Mucosa of stomach (tissue), 1 donor: ENCODE results near the gene TST.

ENCODE experiments used
- H3K27me3 ChIP-seq: one replicate; pipeline ENCODE4 v1.7.0; 2013; ENCODE audit warnings: mild to moderate bottlenecking, low read length; ENCODE audit not compliant: control insufficient read depth, insufficient read depth
- H3K36me3 ChIP-seq: one replicate; pipeline ENCODE4 v1.7.0; 2013; ENCODE audit warnings: low read length; ENCODE audit not compliant: control insufficient read depth, insufficient read depth
- H3K4me1 ChIP-seq: one replicate; pipeline ENCODE4 v1.7.0; 2013; ENCODE audit warnings: mild to moderate bottlenecking, low read length; ENCODE audit not compliant: control insufficient read depth, insufficient read depth
- H3K4me3 ChIP-seq: one replicate; pipeline ENCODE4 v1.7.0; 2013; ENCODE audit warnings: low read length
- H3K9ac ChIP-seq: one replicate; pipeline ENCODE4 v1.7.0; 2013; ENCODE audit warnings: mild to moderate bottlenecking, low read length, moderate library complexity
- H3K9me3 ChIP-seq: one replicate; pipeline ENCODE4 v1.7.0; 2013; ENCODE audit warnings: mild to moderate bottlenecking, low read length, moderate library complexity; ENCODE audit not compliant: control insufficient read depth
- donor health status: Pancreatic carcinoma.

TST gene

DNA sequence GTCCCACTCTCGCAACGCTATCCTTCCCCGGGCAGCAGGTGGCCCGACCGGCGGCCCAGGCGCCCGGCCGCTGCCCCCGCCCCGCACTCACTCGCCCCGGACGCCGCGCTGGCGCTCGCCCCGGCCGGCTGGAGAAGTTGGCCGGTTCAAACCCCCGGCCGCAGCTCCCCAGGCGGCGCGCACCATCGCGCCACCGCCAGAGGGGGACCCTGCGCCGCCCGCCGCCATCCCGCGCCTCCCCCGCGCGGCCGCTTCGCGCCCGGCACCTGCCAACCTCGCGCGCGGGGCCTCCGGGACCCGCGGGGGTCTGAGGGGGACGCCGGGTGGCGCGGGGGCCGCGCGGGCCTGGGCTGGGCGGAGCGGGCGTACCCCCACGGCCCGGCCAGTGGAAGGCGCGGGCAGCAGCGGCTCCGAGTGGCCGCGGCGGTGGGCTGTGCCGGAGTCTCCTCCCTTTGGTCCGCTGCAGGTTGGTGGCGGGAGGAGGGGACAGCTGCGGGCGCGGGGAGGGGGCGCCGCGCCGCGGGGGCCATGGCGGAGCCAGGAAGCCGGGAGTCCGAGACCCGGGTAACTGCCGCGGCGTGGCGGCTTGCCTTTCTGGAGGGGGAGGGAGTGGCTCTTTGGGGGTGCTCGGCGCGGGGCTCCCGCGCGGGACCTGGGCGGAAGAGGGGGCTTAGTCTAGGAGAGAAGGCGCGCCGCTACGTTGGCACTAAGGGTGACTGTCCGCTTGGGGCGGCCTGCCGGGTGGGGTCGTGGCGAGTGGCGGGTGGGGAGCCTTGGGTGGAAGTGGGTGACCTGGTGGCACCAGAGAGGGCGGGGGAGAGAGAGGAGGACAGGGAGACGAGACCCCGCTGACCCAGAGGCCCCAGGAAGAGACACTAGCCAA is at the start of gene TST, which contains the start of gene MPST:
TST (minus strand) TSS at position 139 of the 883 bp plus-strand sequence. CDS start 715 bp downstream, outside the sequence.
MPST (plus strand) TSS at position 434 of the 883 bp plus-strand sequence; CDS start at position 529, 95 bp downstream.
- H3K36me3 ChIP-seq, result peaks cover 5% of the 10 kb centered on the region
- peaks cover 84% of the 10 kb centered on the region for H3K4me1 ChIP-seq
- H3K4me3 ChIP-seq, result peak within 1 kb of the TSS; percentile 71
- peak within 1 kb of the TSS; percentile 92 for H3K9ac ChIP-seq
- H3K9me3 ChIP-seq, result no peaks in the 10 kb centered on the region
- no peaks in the 10 kb centered on the region for H3K27me3 ChIP-seq

DNA sequence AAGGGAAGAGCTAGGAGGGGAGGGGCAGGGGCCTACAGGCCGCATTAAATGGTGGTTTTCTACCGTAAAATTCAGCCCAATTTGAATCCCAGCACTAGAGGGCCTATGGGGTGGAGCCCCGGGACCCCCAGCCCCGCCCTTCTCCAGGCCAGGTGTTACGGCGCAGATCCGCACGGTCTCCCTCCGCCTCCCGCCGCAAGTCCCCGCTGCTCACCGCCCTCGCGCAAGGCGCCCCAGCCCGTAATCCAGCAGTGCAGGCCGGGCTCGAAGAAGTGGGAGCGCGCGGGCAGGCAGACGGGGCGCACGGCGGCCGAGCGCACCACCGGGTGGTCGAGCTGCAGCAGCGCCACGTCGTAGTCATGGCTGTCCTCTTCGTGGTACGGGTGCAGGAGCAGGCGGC is 49.6 kb upstream of the TST start:
- H3K4me1 ChIP-seq, result no peaks in the 10 kb centered on the region
- H3K4me3 ChIP-seq, result no peak overlapping the region
- H3K36me3 ChIP-seq, result no peaks in the 10 kb centered on the region
- no peak overlapping the region for H3K9ac ChIP-seq
- no peaks in the 10 kb centered on the region for H3K9me3 ChIP-seq
- peaks cover 36% of the 10 kb centered on the region for H3K27me3 ChIP-seq

GRCh38 chr22:37067428-37067827 is 48.2 kb upstream of the TST start:
- no peaks in the 10 kb centered on the region for H3K4me1 ChIP-seq

GRCh38 chr22:37065961-37066360 is 46.7 kb upstream of the TST start:
- Histone ChIP-seq H3K9me3 (no peaks in the 10 kb centered on the region), H3K9ac (no peak overlapping the region), H3K4me1 (no peaks in the 10 kb centered on the region), H3K36me3 (no peaks in the 10 kb centered on the region), H3K4me3 (no peak overlapping the region), H3K27me3 (peaks cover 34% of the 10 kb centered on the region)

More at GRCh38 chr22:37067428-37067827, 48.2 kb upstream of the TST start:
- Histone ChIP-seq H3K27me3 (peaks cover 36% of the 10 kb centered on the region), H3K4me3 (no peak overlapping the region), H3K9me3 (no peaks in the 10 kb centered on the region), H3K36me3 (no peaks in the 10 kb centered on the region), H3K9ac (no peak overlapping the region)

GRCh38 chr22:37065180-37065579 is 45.9 kb upstream of the TST start:
- H3K36me3 ChIP-seq, result no peaks in the 10 kb centered on the region

GRCh38 chr22:37064553-37064952 is 45.3 kb upstream of the TST start:
- Histone ChIP-seq H3K36me3 (no peaks in the 10 kb centered on the region), H3K4me3 (no peak overlapping the region), H3K9me3 (no peaks in the 10 kb centered on the region), H3K9ac (no peak overlapping the region), H3K4me1 (no peaks in the 10 kb centered on the region), H3K27me3 (peaks cover 21% of the 10 kb centered on the region)

More at GRCh38 chr22:37065180-37065579, 45.9 kb upstream of the TST start:
- Histone ChIP-seq H3K4me3 (no peak overlapping the region), H3K4me1 (no peaks in the 10 kb centered on the region), H3K9ac (no peak overlapping the region), H3K9me3 (no peaks in the 10 kb centered on the region), H3K27me3 (peaks cover 27% of the 10 kb centered on the region)

- no peak overlapping the region for H3K9ac ChIP-seq
- no peak overlapping the region for H3K4me3 ChIP-seq
- no peaks in the 10 kb centered on the region for H3K4me1 ChIP-seq
- H3K27me3 ChIP-seq, result peaks cover 13% of the 10 kb centered on the region
- H3K36me3 ChIP-seq, result no peaks in the 10 kb centered on the region
- H3K9me3 ChIP-seq, result no peaks in the 10 kb centered on the region
Observed at GRCh38 chr22:37063431-37064420, 44.5 kb upstream of the TST start.

- peaks cover 4% of the 10 kb centered on the region for H3K27me3 ChIP-seq
- H3K9ac ChIP-seq, result no peak overlapping the region
- no peaks in the 10 kb centered on the region for H3K4me1 ChIP-seq
- H3K4me3 ChIP-seq, result no peak overlapping the region
- H3K9me3 ChIP-seq, result no peaks in the 10 kb centered on the region
- H3K36me3 ChIP-seq, result no peaks in the 10 kb centered on the region
Observed at GRCh38 chr22:37062702-37063381, 43.6 kb upstream of the TST start.

DNA sequence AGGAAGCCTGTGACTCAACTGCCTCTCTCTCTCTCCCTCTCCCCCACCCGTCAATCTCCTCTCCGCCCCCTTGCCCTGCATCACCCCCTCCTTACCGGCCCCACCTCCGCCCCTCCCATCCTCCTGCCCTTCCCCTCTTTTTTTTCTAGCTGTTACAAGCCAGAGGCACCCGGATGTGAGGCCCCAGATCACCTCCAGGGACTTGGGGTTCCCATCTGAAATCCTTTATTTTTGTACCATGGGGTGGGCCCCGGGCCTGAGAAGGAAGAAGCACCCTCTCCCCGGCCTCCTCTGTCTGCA is 43.1 kb upstream of the TST start:
- Histone ChIP-seq H3K9me3 (no peaks in the 10 kb centered on the region), H3K4me3 (no peak overlapping the region), H3K4me1 (no peaks in the 10 kb centered on the region), H3K36me3 (no peaks in the 10 kb centered on the region), H3K27me3 (no peaks in the 10 kb centered on the region), H3K9ac (no peak overlapping the region)

DNA sequence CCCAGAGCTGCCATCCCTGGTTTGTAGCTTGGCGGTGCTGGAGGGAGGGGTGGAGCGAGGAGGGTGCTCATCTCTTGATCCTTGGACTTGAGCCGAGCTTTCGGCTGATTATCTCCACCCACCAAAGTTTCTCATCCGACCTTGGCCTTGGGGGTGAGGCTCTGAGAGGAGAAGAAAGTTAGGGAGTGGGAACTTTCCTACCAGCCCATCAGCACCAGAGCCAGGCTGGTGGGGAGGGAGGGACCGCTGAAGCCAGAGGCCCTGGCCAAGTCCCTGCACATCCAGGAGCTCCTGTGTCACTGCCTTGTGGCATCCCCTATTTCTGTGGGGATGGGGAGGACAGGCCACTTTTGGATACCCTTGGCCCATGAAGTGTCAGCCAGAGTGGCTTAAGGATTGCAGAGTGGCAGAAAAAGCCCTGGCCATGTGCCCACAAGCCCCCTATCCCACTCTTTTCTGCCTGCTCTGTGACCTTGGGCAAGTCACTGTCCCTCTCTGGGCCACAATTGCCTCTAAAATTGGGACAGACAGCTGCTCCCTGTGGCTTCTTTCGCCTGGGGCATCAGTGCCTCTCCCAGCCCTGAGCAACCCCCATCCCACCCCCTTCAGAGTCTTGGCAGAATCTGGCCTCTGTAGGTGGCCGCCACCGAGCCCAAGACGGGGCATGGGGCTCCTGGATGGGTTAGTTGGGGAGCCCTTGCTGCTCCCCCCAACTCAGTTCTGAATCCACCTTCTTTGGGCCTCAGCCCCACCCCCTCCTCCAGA is 42.5 kb upstream of the TST start:
- Histone ChIP-seq H3K36me3 (no peaks in the 10 kb centered on the region), H3K9ac (no peak overlapping the region), H3K9me3 (no peaks in the 10 kb centered on the region), H3K4me1 (no peaks in the 10 kb centered on the region), H3K27me3 (no peaks in the 10 kb centered on the region), H3K4me3 (no peak overlapping the region)
